CD4-positive, alpha-beta memory T cell (primary cell): Measurements from ENCODE around the gene CFAP61. TPM values are rescaled to one million over a fixed set of nuclear protein-coding genes. Genes with fewer than 3 reads are reported as not detected.

Experiments used
- CTCF ChIA-PET: fragments of 350-600 bp; sonication (Branson Sonifier 250); formaldehyde crosslinking; loops from one replicate; lab custom pipeline; 2021; ENCODE audit warnings: inconsistent platforms; ENCODE audit not compliant: partially characterized antibody; lab: Charles Lee
- POLR2A ChIA-PET: fragments of 350-600 bp; sonication (Branson Sonifier 250); formaldehyde crosslinking; loops from one replicate; lab custom pipeline; 2021; ENCODE audit not compliant: partially characterized antibody; lab: Charles Lee
- DNase-seq, 5 donors: peaks; one replicate each; pipeline versions ENCODE4 v3.0.0 to v3.0.0-alpha.2; 2020 to 2022; ENCODE audit warnings: mixed read lengths in 1 of 5
- H3K27ac ChIP-seq: one replicate; pipeline ENCODE4 v1.7.0; 2013; ENCODE audit warnings: low read depth, low read length
- H3K27me3 ChIP-seq: 2 replicates; pipeline ENCODE4 v1.7.0; 2013; ENCODE audit warnings: mild to moderate bottlenecking, low read length, moderate library complexity; ENCODE audit not compliant: insufficient read depth
- H3K36me3 ChIP-seq: 2 replicates; pipeline ENCODE4 v1.7.0; 2013; ENCODE audit warnings: mild to moderate bottlenecking, low read length, moderate library complexity; ENCODE audit not compliant: insufficient read depth
- H3K4me1 ChIP-seq: 2 replicates; pipeline ENCODE4 v1.7.0; 2013; ENCODE audit warnings: mild to moderate bottlenecking, low read length, moderate library complexity; ENCODE audit not compliant: insufficient read depth
- H3K4me3 ChIP-seq, 2 donors: one replicate each; pipeline ENCODE4 v1.7.0; 2013; ENCODE audit warnings: low read length in 2 of 2, mild to moderate bottlenecking in 1 of 2
- H3K9me3 ChIP-seq, 2 donors: one replicate each; pipeline ENCODE4 v1.7.0; 2013; ENCODE audit warnings: low read length in 2 of 2, control low read depth in 1 of 2; ENCODE audit not compliant: control insufficient read depth in 1 of 2
- H3K27ac Mint-ChIP-seq, 7 donors: one replicate each; pipeline ENCODE4 v1.8.0; 2020 to 2021; ENCODE audit warnings: mixed read lengths in 7 of 7, mild to moderate bottlenecking in 6 of 7, inconsistent platforms in 3 of 7, moderate library complexity in 3 of 7
- H3K27me3 Mint-ChIP-seq, 2 donors: one replicate each; pipeline ENCODE4 v1.8.0; 2020 to 2021; ENCODE audit warnings: mixed read lengths in 2 of 2
- H3K36me3 Mint-ChIP-seq, 2 donors: one replicate each; pipeline ENCODE4 v1.8.0; 2020 to 2021; ENCODE audit warnings: mixed read lengths in 2 of 2, inconsistent platforms in 1 of 2, mild to moderate bottlenecking in 1 of 2
- H3K4me1 Mint-ChIP-seq, 4 donors: one replicate each; pipeline ENCODE4 v1.8.0; 2020 to 2021; ENCODE audit warnings: mixed read lengths in 4 of 4, mild to moderate bottlenecking in 1 of 4
- H3K4me3 Mint-ChIP-seq, 8 donors: one replicate each; pipeline ENCODE4 v1.8.0; 2020 to 2021; ENCODE audit warnings: mixed read lengths in 8 of 8, mild to moderate bottlenecking in 7 of 8, moderate library complexity in 6 of 8, inconsistent platforms in 3 of 8
- H3K9me3 Mint-ChIP-seq, 8 donors: one replicate each; pipeline ENCODE4 v1.8.0; 2020 to 2021; ENCODE audit warnings: mixed read lengths in 8 of 8, mild to moderate bottlenecking in 5 of 8, inconsistent platforms in 3 of 8, moderate library complexity in 1 of 8
- intact Hi-C: fragments of 100-400 bp; cut with micrococcal nuclease; formaldehyde crosslinking; loops from one replicate; pipeline ENCODE4 v1.15.1; 2023
- polyA plus RNA-seq, 2 donors: library from polyadenylated mRNA; unstranded; fragments of 300-500 nt; fragmentation: Illumina TruSeq; gene quantifications; one replicate each; pipeline ENCODE4 v1.2.3, GENCODE V29; 2021
- total RNA-seq, 2 experiments: library from RNA; stranded (reverse); gene quantifications; one replicate each; pipeline ENCODE4 v1.2.3, GENCODE V29; 2021

CFAP61 gene
- total and polyA plus RNA-seq, 4 experiments from 2014 or later, result not detected

DNA sequence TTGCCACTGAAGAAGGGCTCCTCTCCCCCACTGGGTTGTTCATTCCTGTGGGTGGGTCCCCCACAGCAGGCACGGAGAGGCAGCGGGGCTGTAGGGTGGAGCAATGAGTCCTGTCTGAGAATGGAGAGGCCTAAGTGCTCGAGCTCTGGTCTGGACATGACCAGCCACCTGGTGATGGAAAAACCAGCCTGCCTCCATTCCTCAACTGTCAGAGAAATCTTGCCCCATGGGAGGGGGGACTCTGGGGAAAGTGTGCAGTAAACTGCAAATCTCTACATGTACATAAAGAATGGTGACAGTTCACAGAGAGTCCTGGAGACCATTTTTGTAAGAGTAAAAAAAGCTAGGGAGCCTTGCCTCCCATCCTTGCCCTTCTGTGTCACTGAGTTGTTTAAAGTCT lies 349.7 kb downstream of the CFAP61 start:
- no peak overlapping the region for H3K27ac ChIP-seq
- Mint-ChIP-seq H3K27me3 (no peaks in the 10 kb centered on the region), H3K4me1 (peaks cover 0 to 2% (median under 1%) of the 10 kb centered on the region in 4 donors), H3K4me3 (no peak overlapping the region), H3K27ac (no peak overlapping the region), H3K36me3 (peaks cover 25 to 41% of the 10 kb centered on the region in 2 donors), H3K9me3 (no peaks in the 10 kb centered on the region)
- no peaks in the 10 kb centered on the region for H3K4me1 ChIP-seq
- no peak for DNase-seq
- H3K9me3 ChIP-seq, result no peaks in the 10 kb centered on the region
- POLR2A ChIA-PET, result no interaction called here
- H3K27me3 ChIP-seq, result no peaks in the 10 kb centered on the region
- intact Hi-C loops, result no loop called here
- CTCF ChIA-PET, result no interaction called here
- H3K4me3 ChIP-seq, result no peak overlapping the region
- H3K36me3 ChIP-seq, result no peaks in the 10 kb centered on the region

DNA sequence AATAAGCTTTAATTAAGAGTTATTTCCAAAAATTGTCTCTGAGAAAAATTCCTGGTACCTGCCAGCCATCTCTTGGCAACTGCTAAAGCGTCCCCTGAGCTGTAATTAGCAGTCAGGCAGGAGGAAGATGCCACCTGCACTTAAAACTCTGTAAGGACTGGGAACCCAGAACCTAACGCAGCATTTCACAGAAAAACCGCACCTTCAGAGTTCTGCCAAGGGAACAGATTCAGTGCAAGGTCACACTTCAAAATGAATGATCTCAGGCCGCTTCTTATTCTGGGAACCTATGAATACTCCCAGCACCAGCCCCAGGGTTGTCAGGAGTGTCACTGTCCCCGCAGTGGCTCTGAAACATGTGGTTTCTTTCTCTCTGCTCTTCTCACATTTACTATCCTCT lies 352.3 kb downstream of the CFAP61 start:
- Histone ChIP-seq H3K9me3 (no peaks in the 10 kb centered on the region), H3K27me3 (no peaks in the 10 kb centered on the region), H3K4me3 (no peak overlapping the region), H3K36me3 (no peaks in the 10 kb centered on the region), H3K27ac (no peak overlapping the region), H3K4me1 (no peaks in the 10 kb centered on the region)
- H3K36me3 Mint-ChIP-seq, result peaks cover 12 to 35% of the 10 kb centered on the region in 2 donors
- no peaks in the 10 kb centered on the region for H3K27me3 Mint-ChIP-seq
- CTCF ChIA-PET, result no interaction called here
- POLR2A ChIA-PET, result no interaction called here
- intact Hi-C loops, result no loop called here
- no peak for DNase-seq
- H3K4me3 Mint-ChIP-seq, result no peak overlapping the region
- H3K27ac Mint-ChIP-seq, result peak overlapping the region in 1 of 7 donors; percentile 3
- peaks cover 0 to 2% (median 0%) of the 10 kb centered on the region in 8 donors for H3K9me3 Mint-ChIP-seq
- peaks cover 0 to 2% (median under 1%) of the 10 kb centered on the region in 4 donors for H3K4me1 Mint-ChIP-seq

DNA sequence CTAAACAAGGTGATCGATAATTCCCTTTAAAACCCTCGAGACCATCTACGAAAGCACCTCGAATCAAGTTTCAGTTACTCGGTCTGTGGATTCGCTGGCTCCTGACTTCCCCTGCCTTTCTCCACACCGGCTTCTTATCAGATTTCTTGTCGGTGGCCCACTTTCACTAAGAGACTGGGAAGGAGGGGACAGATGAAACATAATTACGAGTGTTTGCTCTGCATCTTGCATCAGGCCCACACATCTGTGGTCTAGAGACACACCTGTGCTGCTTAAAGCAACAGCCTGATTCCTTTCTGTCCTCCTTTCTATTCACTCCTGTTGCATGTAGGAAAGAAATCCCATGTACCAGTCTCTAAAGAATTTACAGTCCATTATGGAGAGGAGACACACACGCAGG lies 353.3 kb downstream of the CFAP61 start:
- intact Hi-C loops, result no loop called here
- peak overlapping the region in 2 of 7 donors; percentile 11 to 41 for H3K27ac Mint-ChIP-seq

DNA sequence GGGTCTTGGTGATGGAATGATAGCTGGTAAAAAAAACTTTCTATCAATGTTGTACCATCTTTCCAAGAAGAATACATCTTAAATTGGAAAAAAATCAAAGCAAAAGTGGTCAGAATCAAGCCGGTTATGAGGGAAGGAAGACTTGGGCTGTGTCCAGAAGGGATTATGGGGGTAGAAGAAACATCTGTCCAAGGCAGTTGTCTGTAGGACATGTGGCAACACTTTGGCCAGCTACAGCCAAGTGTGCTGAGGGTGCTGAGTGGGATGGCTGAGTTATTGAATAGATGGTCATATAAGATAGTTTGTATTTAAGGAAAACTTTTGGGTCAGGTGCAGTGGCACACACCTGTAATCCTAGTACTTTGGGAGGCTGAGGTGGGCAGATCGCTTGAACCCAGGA lies 354.0 kb downstream of the CFAP61 start:
- no peak overlapping the region for H3K27ac ChIP-seq
- POLR2A ChIA-PET, result no interaction called here
- H3K4me3 ChIP-seq, result no peak overlapping the region
- H3K36me3 ChIP-seq, result no peaks in the 10 kb centered on the region
- intact Hi-C loops, result no loop called here
- H3K4me1 Mint-ChIP-seq, result peaks cover 0 to 2% (median 0%) of the 10 kb centered on the region in 4 donors
- no peaks in the 10 kb centered on the region for H3K27me3 Mint-ChIP-seq
- H3K9me3 Mint-ChIP-seq, result peaks cover 0 to 2% (median 0%) of the 10 kb centered on the region in 8 donors
- H3K36me3 Mint-ChIP-seq, result peaks cover 13 to 41% of the 10 kb centered on the region in 2 donors
- DNase-seq, result no peak
- no peak overlapping the region for H3K4me3 Mint-ChIP-seq
- H3K4me1 ChIP-seq, result no peaks in the 10 kb centered on the region
- no peaks in the 10 kb centered on the region for H3K9me3 ChIP-seq
- H3K27ac Mint-ChIP-seq, result peak overlapping the region in 2 of 7 donors; percentile 28 to 29
- no peaks in the 10 kb centered on the region for H3K27me3 ChIP-seq
- CTCF ChIA-PET, result no interaction called here

More for the DNA sequence above, 353.3 kb downstream of the CFAP61 start:
- POLR2A ChIA-PET, result no interaction called here
- H3K4me1 ChIP-seq, result no peaks in the 10 kb centered on the region
- CTCF ChIA-PET, result no interaction called here
- H3K27me3 Mint-ChIP-seq, result no peaks in the 10 kb centered on the region
- peaks cover 0 to 2% (median 0%) of the 10 kb centered on the region in 8 donors for H3K9me3 Mint-ChIP-seq
- H3K4me1 Mint-ChIP-seq, result peaks cover 0 to 2% (median 0%) of the 10 kb centered on the region in 4 donors
- H3K4me3 Mint-ChIP-seq, result no peak overlapping the region
- peaks cover 8 to 38% of the 10 kb centered on the region in 2 donors for H3K36me3 Mint-ChIP-seq
- no peaks in the 10 kb centered on the region for H3K9me3 ChIP-seq
- H3K4me3 ChIP-seq, result no peak overlapping the region
- no peaks in the 10 kb centered on the region for H3K27me3 ChIP-seq
- no peaks in the 10 kb centered on the region for H3K36me3 ChIP-seq
- H3K27ac ChIP-seq, result no peak overlapping the region
- DNase-seq, result no peak

DNA sequence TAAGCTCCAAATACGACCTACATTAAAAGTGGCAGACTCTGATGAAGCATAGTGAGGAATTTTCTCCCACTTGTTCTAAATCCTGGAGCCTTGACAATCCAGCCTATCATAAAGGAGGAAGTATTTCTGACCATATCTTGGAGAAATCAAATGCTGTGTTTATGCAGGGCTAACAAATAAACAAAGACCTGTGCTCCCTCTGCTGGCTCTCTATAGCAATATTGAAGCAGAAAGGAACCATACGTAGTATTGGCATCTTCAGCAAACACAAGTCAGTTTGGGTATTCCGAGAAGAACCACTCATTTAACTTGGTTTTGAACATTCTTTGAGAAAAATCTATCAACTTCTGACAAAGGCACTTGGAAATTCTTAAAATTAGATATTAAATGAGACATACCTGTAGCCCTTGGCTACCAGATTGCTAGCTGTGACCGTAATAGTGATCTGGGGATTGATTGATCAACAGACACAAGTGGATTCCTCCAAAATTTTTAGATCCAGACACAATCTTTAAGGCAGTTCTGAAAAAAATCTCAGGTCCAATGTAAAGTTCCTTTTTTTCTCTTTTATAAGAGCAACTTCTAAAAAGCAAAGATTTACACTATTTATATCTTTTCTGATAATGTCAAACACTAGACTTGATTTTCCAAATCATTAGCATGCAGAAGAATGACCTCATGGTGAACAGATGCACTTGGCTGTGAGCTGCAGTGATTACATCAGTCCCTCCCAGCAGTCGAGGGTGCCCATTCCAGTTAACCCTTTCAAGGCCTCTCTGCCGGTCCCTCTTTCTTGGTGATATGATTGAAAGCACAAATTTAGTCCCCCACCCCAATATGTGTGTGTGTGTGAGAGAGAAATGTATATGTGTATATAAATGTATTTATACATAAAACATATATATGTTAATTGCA lies 355.8 kb downstream of the CFAP61 start:
- no peak for DNase-seq
- Mint-ChIP-seq H3K9me3 (peaks cover 0 to 2% (median 0%) of the 10 kb centered on the region in 8 donors), H3K27me3 (no peaks in the 10 kb centered on the region), H3K36me3 (peaks cover 24 to 44% of the 10 kb centered on the region in 2 donors), H3K4me1 (peaks cover 0 to 5% (median 0%) of the 10 kb centered on the region in 4 donors), H3K4me3 (no peak overlapping the region), H3K27ac (no peak overlapping the region)
- CTCF ChIA-PET, result interaction anchor here (0.6 kb wide), 1 partner anchor 40 kb away, joined by 3 read pairs; no protein-coding TSS in a partner anchor
- Histone ChIP-seq H3K9me3 (no peaks in the 10 kb centered on the region), H3K36me3 (no peaks in the 10 kb centered on the region), H3K4me1 (no peaks in the 10 kb centered on the region), H3K4me3 (no peak overlapping the region), H3K27ac (no peak overlapping the region), H3K27me3 (no peaks in the 10 kb centered on the region)
- intact Hi-C loops, result no loop called here
- POLR2A ChIA-PET, result no interaction called here

DNA sequence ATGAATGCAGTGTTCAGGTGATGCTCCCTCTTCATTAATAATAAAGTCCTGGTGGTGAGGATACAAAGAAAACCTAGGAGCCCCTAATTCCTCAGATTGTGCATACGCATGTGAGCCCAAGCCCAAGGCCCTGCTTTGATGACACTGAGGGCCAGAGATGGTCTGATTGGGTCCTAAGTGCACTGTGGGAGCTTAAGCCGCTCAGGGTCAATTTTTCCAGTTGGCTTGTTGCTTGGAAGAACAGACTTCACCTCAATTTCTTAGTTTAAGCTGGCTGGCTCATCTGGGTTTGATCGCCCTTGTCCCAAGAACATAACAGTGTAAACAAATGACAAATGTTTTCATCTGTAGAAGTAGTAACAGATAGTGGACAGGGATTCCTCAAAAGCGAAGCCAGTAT lies 357.0 kb downstream of the CFAP61 start:
- Histone ChIP-seq H3K4me3 (no peak overlapping the region), H3K4me1 (no peaks in the 10 kb centered on the region), H3K36me3 (no peaks in the 10 kb centered on the region), H3K27ac (no peak overlapping the region), H3K27me3 (no peaks in the 10 kb centered on the region), H3K9me3 (no peaks in the 10 kb centered on the region)
- peaks cover 0 to 5% (median 0%) of the 10 kb centered on the region in 4 donors for H3K4me1 Mint-ChIP-seq
- ChIA-PET POLR2A (no interaction called here), CTCF (no interaction called here)
- H3K27ac Mint-ChIP-seq, result no peak overlapping the region
- peaks cover 24 to 42% of the 10 kb centered on the region in 2 donors for H3K36me3 Mint-ChIP-seq
- H3K27me3 Mint-ChIP-seq, result no peaks in the 10 kb centered on the region
- intact Hi-C loops, result no loop called here
- H3K9me3 Mint-ChIP-seq, result peaks cover 0 to 2% (median 0%) of the 10 kb centered on the region in 8 donors
- no peak overlapping the region for H3K4me3 Mint-ChIP-seq
- no peak for DNase-seq
